ENCODE measurements around the gene HECTD3. TPM values are rescaled to one million over a fixed set of nuclear protein-coding genes. Genes with fewer than 3 reads are reported as not detected.
A peak's percentile ranks its signal among the peaks of the same experiment; 100 is the strongest.
"Not testable (repeated sequence)": the region's sequence is repeated elsewhere in the genome, so short reads cannot be mapped to it uniquely, and the experiment has no call there.

Gene HECTD3
- total RNA-seq, 4 donors from 2014 or later, result 40.4 to 51.6 (median 46.4) TPM

GRCh38 chr1:45002650-45003645, 8.2 kb downstream of the HECTD3 start:
- WGBS, 2 donors, result 89 to 94% methylated on average over 16 to 17 of the region's 17 CpGs

GRCh38 chr1:45001576-45001975, 9.5 kb downstream of the HECTD3 start:
- DNase-seq (ENCODE audit: low spot score in 2 of 2), result not testable (repeated sequence)
- WGBS, 2 donors, result 81 to 83% methylated on average over 8 of the region's 8 CpGs
- peaks cover 0 to 50% (median 32%) of the 10 kb centered on the region in 3 donors for H3K36me3 ChIP-seq

More at GRCh38 chr1:45002650-45003645, 8.2 kb downstream of the HECTD3 start:
- Histone ChIP-seq H3K4me3 (no peak overlapping the region), H3K9me3 (no peaks in the 10 kb centered on the region), H3K27ac (no peak overlapping the region), H3K27me3 (no peaks in the 10 kb centered on the region), H3K36me3 (peaks cover 0 to 64% (median 36%) of the 10 kb centered on the region in 3 donors), H3K4me1 (no peaks in the 10 kb centered on the region)
- no peak for DNase-seq (ENCODE audit: low spot score in 2 of 2)
- no peak for TF ChIP-seq EP300 (IDR thresholded peaks at IDR 0.05)
- TF ChIP-seq CTCF (IDR thresholded peaks at IDR 0.05), result no peak
- TF ChIP-seq POLR2A (IDR thresholded peaks at IDR 0.05), result no peak

GRCh38 chr1:45001011-45001481, 10.1 kb downstream of the HECTD3 start:
- H3K9me3 ChIP-seq, result no peaks in the 10 kb centered on the region
- no peak overlapping the region for H3K27ac ChIP-seq
- DNase-seq (ENCODE audit: low spot score in 2 of 2), result no peak
- H3K4me3 ChIP-seq, result no peak overlapping the region
- H3K36me3 ChIP-seq, result peaks cover 0 to 45% (median 32%) of the 10 kb centered on the region in 3 donors
- H3K4me1 ChIP-seq, result no peaks in the 10 kb centered on the region
- TF ChIP-seq POLR2A (IDR thresholded peaks at IDR 0.05) (no peak), CTCF (IDR thresholded peaks at IDR 0.05) (peak in 1 of 5 experiments; percentile 10)
- H3K27me3 ChIP-seq, result no peaks in the 10 kb centered on the region
- WGBS, 2 donors, result 64 to 71% methylated on average over 7 of the region's 7 CpGs

More at GRCh38 chr1:45001576-45001975, 9.5 kb downstream of the HECTD3 start:
- H3K27me3 ChIP-seq, H3K27ac ChIP-seq, H3K9me3 ChIP-seq, H3K4me1 ChIP-seq, H3K4me3 ChIP-seq: not testable (repeated sequence)

- no peaks in the 10 kb centered on the region for H3K27me3 ChIP-seq
- TF ChIP-seq POLR2A (IDR thresholded peaks at IDR 0.05) (no peak), EP300 (IDR thresholded peaks at IDR 0.05) (no peak), CTCF (IDR thresholded peaks at IDR 0.05) (no peak)
- no peak overlapping the region for H3K4me3 ChIP-seq
- 82 to 87% methylated on average over 3 of the region's 3 CpGs for WGBS, 2 donors
- no peaks in the 10 kb centered on the region for H3K9me3 ChIP-seq
- peaks cover 0 to 26% (median 16%) of the 10 kb centered on the region in 3 donors for H3K36me3 ChIP-seq
- peaks cover 0 to 5% (median 0%) of the 10 kb centered on the region in 4 donors for H3K4me1 ChIP-seq
- no peak for DNase-seq (ENCODE audit: low spot score in 2 of 2)
- H3K27ac ChIP-seq, result no peak overlapping the region
Observed at GRCh38 chr1:44999232-44999631, 11.9 kb downstream of the HECTD3 start.

- Histone ChIP-seq H3K4me3 (no peak overlapping the region), H3K27ac (no peak overlapping the region), H3K4me1 (peaks cover 0 to 12% (median 0%) of the 10 kb centered on the region in 4 donors), H3K27me3 (no peaks in the 10 kb centered on the region), H3K9me3 (no peaks in the 10 kb centered on the region), H3K36me3 (no peaks in the 10 kb centered on the region)
- DNase-seq (ENCODE audit: low spot score in 2 of 2), result no peak
- TF ChIP-seq POLR2A (IDR thresholded peaks at IDR 0.05), result no peak
- TF ChIP-seq EP300 (IDR thresholded peaks at IDR 0.05), result no peak
- TF ChIP-seq CTCF (IDR thresholded peaks at IDR 0.05), result no peak
- 94 to 98% methylated on average over 7 of the region's 7 CpGs for WGBS, 2 donors
Observed at GRCh38 chr1:44995467-44996238, 15.5 kb downstream of the HECTD3 start.

Measured in tibial nerve (tissue), 4 donors.